GM19452 (cell line): ENCODE measurements around the gene HSPG2.

Experiments used
- ATAC-seq: cut with Tn5 transposase; IDR thresholded peaks from one replicate; pipeline ENCODE4 v1.9.1; 2021; ENCODE audit not compliant: unreplicated experiment

The HSPG2 gene

DNA sequence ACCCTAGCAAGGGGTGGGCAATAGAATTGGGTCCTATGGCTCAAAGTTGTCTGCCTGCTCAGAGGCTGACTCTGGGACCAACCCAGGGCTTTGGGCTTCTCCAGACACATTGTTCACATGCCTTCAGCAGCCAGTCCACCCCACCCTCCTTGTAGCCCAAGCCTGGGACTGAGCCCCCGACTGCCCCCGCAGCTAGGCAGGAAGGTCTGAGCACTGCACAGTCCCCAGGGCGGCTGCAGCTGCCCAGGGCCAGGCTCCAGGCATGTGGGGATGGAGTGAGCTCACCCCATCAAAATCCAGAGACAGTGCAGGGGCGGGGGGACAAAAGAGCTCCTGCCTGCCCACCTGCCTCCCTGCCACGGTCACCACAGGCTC is 35.6 kb downstream of the HSPG2 start:
- ATAC-seq: no peak

DNA sequence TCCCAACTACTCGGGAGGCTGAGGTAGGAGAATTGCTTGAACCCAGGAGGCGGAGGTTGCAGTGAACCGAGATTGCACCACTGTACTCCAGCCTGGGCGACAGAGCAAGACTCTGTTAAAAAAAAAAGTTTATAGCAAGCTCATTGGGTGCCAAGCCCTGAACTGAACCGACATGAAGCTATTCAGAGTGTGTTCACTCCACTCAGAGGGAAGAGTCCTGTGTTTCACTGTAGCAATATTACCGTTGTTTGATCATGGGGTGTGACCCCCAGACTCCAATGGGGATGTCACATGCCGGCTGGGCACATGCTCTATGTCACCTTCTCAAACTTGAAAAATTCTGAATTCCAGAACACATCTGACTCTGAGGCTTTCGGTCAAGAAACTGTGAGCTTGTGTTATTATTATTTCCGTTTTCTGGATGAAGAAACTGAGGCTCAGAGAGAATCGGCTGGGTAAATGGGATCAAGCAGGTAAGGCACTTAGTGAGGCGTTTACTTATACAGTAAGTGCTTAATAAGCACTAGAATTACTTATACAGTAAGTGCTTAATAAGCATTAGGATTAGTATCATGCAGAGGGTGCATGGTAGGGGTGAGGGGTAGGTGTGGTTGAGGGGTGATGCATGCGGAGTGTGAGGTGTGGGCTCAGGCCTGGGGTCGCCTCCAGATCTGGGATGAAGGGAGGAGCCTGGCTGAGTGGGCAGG is 36.2 kb downstream of the HSPG2 start:
- ATAC-seq: no peak

- no peak for ATAC-seq
These were observed 37.1 kb downstream of the HSPG2 start for GRCh38 chr1:21899987-21900386.

GRCh38 chr1:21899267-21899810 is 37.8 kb downstream of the HSPG2 start:
- ATAC-seq: no peak

DNA sequence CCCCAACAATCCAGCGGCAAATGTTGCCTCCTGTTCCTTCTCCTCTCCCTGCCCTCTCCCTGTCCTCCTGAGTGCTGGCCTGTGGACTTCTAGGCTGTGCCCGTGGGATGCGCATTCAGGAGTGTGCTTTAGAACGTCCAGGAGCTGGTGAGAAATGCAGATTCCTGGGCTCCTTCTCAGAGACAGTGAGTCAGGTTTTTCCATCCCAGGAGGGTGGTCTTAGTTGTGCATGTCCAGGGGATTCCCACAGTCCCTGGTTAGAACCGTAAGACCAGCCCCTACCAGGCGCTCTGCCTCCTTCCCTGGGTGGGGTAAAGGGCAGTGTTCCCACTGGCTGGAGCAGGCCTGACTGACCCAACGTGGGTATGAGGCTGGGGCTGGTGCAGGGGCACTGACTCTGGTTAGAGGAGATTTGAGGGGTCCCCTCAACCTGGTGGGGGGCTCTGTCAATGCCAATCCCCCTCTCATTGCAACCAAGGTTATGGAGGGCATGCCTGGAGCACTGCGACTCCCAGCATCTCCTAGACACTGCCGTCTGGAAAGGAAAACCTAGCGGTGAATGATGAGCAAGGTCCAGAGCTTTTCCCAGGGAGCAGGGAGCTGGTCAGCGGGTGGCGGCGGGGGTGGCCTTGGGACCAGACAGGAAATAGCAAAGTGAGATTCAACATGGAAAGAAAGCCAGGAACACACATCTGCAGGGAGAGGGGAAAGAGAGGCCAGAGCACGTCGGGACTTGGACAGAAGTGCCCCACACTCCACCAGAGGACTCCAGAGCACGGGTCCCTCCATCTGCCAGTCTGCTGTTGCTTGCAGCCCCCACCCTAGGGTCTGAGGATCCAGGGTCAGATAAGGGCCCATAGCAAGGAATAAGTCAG is 38.5 kb downstream of the HSPG2 start:
- no peak for ATAC-seq

DNA sequence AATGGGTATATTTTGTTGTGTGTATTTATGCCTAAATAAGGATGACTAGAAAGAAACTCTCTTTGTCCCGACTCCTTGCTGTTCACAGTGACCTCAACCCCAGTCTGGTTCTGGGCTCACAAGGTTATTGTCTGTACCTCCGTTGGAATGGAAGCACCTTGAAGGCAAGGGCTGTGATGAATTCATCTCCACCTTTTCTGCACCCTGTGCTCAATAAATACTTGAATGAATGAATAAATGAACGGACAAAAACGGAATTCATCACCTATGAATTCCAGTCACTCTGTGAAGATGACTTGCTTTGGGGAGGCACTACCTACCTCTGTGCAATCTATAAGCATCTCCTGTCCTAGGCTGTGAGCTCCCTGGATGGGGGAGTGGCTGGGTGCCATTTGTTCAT is 39.3 kb downstream of the HSPG2 start:
- no peak for ATAC-seq

GRCh38 chr1:21896652-21897532 is 40.2 kb downstream of the HSPG2 start:
- ATAC-seq: no peak

DNA sequence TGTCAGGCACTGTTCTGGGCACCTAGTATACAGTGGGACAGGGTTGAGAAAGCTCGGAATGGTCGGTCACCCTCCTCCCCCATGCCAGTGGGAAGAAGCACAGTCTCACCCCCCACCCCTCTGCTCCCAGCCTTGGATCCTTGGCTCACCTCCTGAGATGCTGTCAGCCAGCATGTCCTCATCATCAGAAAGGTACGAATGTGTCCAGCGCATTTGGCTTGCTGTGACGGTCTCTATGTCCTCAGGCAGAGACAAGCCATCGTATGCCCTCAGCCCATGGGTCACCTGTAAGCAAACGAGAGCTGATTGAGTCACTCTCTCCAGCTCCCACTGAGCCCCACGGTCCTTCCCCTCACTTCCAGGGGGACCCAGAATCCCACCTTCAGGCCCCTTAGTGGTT is 41.1 kb downstream of the HSPG2 start:
- ATAC-seq: no peak

DNA sequence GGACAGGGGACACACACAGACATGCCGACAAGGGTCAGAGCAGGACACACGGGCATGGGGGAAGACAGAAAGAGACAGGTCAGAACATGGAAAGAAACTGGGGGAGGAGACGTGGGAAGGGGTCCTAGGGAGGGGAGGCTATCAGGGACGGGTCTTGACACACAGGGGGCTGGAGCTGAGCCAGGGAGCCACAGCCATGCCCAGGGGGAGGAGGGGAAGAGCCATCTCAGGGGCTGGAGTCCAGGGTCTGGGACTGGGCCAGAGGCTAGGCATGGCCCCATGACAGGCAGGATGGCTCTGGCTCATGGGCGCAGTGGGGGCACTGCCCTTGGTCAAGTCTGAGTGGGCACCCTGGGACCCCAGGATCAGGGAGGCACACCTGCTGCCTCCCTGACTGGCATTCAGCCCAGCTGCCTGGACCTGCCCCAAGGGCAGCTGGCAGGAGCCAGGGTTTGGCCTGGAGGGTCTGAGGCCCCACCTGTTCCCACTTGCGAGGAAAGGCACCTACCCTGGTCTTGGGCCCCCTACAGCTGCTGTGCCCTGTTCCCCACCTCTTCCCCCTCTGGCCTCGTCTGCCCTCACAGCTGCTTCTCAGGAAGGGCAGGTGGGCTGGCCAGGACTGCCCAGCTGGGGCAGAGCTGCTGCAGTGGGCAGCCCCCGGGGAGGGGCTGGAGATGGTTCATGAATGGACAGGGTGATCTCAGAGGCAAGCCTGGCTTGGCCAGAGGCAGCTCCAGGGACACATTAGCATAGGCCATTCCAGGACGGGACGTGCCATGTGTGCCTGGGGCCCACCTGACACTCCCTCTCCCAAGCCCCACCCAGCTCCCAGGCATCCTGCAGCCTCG is 42.9 kb downstream of the HSPG2 start:
- no peak for ATAC-seq

DNA sequence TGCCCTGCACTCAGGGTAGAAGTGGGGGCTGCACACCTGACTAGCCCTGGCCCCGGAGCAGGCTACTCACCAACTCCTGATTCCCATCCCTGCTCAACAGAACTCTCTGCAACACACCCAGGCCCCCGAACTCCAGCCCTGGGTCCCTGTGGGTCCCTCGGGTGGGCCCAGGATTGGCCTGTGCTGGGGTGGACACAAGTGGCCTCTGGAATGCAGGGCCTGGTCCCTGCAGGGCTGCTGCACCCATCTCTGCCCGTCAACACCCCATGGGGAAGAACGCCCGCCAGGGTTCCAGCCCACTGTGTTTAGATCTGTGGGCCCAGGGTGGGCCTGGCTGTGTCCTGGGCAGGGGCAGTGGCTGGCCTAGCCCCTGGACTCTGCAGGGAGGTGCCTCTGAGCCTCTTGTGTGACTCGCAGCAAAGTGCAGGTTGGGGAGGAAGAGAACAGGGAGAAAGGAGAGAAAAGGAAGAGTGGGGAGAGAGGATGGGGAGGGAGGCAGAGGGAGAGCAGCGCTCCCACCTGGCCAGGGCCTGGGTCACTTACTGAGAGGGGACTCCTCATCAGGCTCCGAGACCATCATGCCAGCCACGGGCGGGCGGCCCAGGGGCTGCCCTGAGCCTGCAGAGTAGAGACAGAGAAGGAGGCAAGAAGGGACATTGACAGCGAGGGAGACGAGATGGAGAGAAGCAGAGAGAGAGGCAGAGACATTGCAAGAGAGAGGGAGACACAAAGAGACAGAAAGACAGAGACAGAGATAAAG is 43.9 kb downstream of the HSPG2 start:
- ATAC-seq: no peak

- no peak for ATAC-seq
These were observed 45.3 kb downstream of the HSPG2 start for GRCh38 chr1:21891621-21892479.

DNA sequence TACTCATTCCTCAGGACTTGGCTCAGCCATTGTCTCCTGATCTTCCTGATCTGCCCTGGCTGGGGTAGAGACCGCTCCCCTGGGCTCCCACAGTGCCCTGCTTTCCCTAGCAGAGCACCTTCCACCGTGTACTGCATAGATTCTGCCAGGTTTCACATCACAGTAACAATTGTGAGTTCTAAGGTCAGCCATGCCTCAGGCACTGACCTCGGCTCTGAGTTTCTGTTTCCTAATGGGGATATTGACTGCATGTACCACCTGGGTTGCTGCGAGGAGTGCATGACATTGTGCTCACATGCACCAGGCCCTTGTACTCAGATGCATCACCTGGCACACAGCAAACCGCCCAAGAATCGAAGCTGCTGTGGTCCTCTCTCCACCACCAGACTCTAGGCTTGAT is 46.0 kb downstream of the HSPG2 start:
- no peak for ATAC-seq

DNA sequence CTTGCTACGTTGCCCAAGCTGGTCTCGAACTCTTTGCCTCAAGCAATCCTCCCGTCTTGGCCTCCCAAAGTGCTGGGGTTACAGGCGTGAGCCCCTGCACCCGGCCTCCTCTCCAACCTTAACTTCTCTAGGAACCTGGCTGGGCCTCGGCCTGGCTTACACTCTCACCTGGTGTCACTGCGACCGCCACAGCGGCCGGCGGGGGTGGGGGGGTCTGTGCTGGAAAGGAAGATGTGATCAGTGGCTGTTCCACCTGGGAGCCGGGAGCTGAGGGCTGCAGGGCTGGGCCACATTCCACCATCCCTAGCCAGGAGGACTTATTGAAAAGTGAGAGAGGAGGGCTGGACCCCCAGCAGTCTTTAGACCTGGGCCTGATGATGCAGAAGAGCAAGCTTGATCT is 48.6 kb downstream of the HSPG2 start:
- ATAC-seq: no peak

- ATAC-seq: no peak
These were observed 49.3 kb downstream of the HSPG2 start for GRCh38 chr1:21887796-21888195.

- ATAC-seq: no peak
These were observed 49.8 kb downstream of the HSPG2 start for GRCh38 chr1:21887216-21887736.

DNA sequence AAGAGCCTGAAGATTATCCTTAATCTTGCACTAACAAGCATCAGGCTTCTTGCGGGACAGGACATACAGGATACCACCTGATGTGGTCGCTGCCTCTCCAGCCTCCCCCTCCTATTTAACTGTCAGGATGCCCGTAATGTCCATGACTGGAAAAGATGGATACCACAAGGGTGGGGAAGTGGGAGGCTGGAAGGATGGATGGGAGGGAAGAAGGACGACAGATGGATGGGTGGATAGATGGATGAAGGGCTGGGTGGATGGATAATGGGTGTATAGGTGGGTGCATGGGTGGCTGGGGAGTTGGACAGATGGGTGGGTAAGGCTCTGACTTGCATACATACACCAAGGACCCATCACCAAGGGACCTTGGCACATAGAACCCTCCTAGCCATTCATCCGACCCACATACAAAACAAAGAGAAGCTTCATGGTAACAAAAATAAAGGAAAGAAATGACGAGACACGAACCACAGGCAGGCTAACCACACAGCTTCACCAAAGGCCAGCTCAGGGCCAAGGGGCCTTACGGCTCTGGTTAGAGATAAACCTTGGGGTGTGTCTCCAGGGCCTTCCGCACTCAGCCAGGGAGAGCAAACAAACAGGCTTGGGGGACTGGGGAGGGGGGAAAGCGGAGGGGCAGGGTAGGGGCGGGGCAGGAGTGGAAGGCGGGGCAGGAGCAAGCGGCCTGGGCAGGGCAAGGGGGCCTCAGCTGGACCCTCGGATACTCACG is 50.5 kb downstream of the HSPG2 start:
- ATAC-seq: no peak

DNA sequence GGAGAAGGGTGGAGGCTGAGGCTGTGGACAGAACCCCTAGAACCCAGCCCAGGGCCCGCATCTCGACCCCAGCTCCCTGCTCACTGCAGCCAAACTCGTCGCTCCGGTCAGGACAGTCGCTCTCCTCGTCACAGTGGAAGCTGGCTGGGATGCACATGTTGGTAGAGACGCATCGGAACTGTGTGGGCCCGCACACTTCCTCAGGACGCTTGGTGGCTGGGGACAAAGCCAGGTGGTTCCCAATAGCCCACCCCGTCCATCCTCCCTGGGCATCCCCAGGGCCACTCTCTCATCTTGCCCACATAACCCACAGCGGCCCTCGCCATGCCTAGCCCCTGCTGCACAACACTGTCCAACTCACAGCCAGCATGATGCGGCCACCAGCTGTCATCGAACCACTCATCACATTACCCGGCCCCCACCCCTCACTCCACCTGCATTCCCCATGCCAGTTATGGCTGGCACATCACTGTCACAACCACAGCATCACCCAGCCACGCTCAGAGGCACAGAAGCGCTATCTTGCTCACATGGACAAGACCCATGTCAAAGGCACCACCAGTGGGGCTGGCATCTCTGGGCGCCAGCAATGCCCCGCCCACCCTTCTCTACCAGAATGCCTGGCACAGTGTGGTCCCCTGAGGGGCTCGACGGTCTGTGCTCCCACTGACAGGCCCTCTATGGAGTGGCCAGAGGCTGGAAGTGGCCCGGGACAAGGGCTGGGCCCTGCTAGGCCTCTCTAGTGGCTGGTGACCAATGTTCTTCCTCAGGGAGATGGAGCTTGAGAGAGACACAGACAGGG is 51.7 kb downstream of the HSPG2 start:
- no peak for ATAC-seq
